ENCODE results near the gene PKP4.

PKP4 gene

GRCh38 chr2:158600155-158600802 is 143.5 kb downstream of the PKP4 start:
- DNase-seq (ENCODE audit: low read depth), result no peak

GRCh38 chr2:158602027-158602426 is 145.3 kb downstream of the PKP4 start:
- DNase-seq (ENCODE audit: low read depth), result no peak

DNA sequence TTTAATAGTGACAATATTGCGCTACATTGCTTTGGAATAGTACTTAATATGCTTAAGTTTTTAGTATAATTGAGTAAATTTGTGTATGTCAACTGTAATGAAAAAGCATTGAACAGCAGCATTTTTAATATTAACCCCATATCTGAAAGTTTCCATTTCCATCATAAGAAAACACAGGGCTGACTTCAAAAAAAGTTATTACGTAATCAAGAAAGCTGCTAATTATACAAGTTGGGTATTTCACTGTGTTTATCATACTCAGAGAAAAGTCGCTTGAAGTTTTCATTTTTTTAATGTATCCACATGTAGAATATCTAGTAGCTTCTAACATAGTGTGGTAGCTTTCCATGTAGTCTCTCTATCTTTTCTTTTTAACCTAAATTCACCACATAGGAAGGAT is 146.5 kb downstream of the PKP4 start:
- no peak for DNase-seq (ENCODE audit: low read depth)

DNA sequence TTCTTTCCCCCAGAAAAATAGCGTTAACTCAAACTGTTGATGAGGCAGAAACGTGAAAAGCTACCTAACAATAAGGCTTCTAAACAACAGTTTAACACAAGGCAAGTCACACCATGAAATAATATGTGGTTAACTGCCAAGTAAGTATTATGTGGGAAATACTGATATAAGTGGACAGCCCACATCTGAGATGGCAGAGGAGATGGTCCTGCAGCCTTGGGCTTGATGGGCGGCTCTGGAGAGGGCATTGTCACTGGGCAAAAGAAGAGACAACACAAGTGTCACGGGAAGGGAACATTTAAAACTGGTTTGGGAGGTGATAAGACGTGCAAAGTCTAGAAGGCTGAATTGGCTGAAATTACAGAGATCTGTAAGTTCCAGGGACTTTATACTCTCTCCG is 147.2 kb downstream of the PKP4 start:
- no peak for DNase-seq (ENCODE audit: low read depth)

DNA sequence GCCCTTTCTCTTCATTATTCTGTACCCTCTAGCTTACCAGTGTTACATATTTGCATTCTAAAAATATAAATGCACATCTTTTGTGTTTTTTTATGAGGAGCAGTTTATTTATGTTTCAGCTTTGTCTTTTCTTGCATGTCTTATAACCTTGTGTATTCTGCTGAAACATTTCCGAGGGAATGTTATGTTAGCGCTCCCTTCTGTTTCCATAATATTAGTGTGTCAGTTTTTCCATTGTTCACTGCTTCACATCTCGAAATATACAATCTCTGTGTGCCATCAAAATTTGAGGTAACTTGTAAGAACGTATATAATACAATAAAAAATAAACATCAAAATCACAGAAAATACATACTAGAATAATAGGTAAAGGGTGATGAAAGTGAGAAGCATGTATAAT is 153.3 kb downstream of the PKP4 start:
- DNase-seq (ENCODE audit: low read depth), result no peak

GRCh38 chr2:158616480-158617000 is 159.8 kb downstream of the PKP4 start:
- no peak for DNase-seq (ENCODE audit: low read depth)

DNA sequence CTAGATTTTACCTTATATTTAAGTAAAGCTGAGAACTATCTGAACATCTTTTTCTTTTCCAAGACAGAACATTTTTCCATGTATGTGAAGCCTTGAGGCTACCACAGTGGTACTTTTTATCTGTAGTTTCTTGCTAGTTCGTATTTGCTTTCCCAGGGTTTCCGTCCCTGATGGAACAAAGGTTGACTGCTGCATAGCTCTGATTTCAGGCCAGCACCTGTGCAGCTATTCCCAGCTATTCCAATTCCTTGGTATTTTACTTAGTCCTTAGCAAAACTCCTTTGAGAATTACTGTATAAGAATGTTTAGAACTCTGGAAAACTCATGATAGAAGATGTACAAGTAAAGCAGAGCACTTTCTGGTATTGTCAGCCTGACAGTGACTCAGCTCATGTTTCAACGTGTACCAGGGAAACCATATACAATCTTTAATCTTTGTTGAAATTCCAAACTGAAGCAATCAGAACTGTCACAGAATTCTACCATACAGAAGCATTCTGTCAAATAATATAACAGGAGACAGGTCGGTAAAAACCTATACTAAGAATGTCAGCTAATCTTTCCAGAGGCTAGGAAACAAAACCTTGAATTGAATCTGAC is 162.2 kb downstream of the PKP4 start:
- no peak for DNase-seq (ENCODE audit: low read depth)

DNA sequence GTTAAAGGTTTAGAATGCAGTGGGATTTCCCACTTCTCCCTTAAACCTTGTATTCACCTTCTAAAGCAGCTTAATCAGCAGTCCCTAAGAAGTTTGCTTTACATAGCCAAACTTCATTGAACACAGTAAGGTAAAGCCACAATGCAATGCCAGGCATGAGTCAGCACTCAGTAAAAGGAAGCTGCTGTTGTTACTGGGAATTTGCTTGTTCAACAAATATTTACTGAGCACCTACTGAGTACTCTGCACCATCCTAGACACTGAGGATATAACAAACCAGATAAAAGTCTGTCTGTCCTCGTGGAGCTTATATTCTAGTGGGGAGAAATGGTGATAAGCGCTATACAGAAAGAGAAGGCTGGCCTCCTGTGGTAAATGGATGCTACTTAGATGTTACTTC is 162.7 kb downstream of the PKP4 start:
- no peak for DNase-seq (ENCODE audit: low read depth)

- no peak for DNase-seq (ENCODE audit: low read depth)
Observed at GRCh38 chr2:158620656-158621055, 163.9 kb downstream of the PKP4 start.

DNA sequence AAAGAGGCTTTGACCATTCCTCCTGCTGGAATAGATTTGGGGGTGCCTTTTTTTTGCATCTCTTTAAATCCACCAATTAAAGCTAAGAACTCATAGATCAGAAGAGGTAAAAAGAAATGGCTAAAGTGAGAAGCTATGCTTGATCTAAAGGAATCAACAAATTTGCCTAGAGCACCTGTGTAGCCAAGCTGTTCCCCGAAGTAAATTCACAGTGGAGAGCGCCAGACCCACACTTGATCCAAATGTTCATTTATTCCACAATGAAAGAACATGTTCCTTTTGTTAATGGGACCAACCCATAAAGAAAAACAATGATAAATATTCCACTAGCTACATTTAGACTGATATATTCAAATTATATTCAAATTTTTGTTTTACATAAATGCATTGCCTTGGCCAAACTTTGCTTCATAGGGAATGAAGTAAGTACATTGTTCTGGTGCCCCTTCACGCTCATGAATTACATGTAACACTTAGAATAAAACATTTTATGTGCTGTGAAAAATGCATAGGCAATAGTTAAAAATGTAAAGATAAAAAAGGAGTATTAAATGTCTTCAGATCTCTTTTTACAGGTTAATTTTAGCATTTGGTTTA is 167.4 kb downstream of the PKP4 start:
- no peak for DNase-seq (ENCODE audit: low read depth)

DNA sequence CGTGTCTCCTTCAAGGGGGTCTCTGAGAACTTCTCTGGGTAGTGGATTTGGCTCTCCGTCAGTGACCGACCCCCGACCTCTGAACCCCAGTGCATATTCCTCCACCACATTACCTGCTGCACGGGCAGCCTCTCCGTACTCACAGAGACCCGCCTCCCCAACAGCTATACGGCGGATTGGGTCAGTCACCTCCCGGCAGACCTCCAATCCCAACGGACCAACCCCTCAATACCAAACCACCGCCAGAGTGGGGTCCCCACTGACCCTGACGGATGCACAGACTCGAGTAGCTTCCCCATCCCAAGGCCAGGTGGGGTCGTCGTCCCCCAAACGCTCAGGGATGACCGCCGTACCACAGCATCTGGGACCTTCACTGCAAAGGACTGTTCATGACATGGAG is 168.2 kb downstream of the PKP4 start:
- DNase-seq (ENCODE audit: low read depth), result no peak

GRCh38 chr2:158629116-158629515 is 172.4 kb downstream of the PKP4 start:
- no peak for DNase-seq (ENCODE audit: low read depth)

DNA sequence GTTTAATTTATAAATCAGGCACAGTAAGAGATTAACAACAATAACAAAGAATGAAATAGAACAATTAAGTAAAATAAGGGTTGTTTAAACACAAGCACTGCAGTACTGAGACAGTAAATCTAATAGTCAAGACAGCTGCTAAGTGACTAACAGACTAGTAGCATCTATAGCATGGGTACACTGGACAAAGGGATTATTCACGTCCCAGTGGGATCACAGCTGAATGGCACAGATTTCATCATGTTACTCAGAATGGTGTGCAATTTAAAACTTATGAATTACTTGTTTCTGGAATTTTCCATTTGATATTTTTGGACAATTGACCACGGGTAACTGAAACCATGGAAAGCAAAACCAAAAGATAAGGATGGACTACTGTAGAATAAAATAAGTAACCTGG is 176.5 kb downstream of the PKP4 start:
- DNase-seq (ENCODE audit: low read depth), result no peak

DNA sequence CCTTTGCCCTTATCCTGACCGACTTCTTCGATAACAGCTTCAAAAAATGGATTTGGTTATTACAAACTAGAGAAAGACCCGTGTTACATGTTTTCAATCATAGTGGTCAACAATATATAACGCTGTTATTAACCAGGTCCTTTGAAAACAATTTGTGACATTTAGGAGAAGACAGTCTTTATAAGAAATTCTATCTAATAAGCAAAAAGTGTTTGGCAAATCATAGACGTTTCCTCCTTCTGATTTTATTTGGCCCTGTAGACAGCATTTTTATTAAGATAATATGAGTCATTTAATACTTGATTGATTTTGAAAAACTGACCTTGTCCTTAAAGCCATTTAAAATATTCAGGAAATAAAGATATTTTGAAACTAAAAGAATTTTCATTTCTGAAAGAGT is 177.9 kb downstream of the PKP4 start:
- DNase-seq (ENCODE audit: low read depth), result no peak

- no peak for DNase-seq (ENCODE audit: low read depth)
Observed at GRCh38 chr2:158635961-158636601, 179.3 kb downstream of the PKP4 start.

DNA sequence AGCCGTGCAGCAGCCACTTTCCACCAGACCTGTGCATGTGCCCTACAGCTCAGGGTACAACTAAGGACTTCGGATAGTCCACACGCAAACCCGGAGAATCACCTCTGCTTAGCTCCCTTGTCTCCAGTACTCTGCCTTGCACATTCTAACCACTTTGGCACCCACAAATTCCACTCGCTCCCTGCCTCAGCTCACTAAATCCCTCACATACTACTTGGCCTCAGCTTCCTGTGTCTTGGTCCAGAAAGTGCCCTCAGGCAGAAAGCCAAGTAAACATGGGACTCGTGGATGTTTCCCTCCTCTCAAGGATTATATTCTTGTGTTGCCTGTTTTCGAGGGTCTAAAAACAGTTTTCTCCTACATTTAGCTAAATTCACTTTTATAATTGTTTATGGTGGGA is 180.6 kb downstream of the PKP4 start:
- DNase-seq (ENCODE audit: low read depth), result no peak

- DNase-seq (ENCODE audit: low read depth), result no peak
Observed at GRCh38 chr2:158644139-158644538, 187.4 kb downstream of the PKP4 start.

GRCh38 chr2:158645299-158645698 is 188.5 kb downstream of the PKP4 start:
- no peak for DNase-seq (ENCODE audit: low read depth)

DNA sequence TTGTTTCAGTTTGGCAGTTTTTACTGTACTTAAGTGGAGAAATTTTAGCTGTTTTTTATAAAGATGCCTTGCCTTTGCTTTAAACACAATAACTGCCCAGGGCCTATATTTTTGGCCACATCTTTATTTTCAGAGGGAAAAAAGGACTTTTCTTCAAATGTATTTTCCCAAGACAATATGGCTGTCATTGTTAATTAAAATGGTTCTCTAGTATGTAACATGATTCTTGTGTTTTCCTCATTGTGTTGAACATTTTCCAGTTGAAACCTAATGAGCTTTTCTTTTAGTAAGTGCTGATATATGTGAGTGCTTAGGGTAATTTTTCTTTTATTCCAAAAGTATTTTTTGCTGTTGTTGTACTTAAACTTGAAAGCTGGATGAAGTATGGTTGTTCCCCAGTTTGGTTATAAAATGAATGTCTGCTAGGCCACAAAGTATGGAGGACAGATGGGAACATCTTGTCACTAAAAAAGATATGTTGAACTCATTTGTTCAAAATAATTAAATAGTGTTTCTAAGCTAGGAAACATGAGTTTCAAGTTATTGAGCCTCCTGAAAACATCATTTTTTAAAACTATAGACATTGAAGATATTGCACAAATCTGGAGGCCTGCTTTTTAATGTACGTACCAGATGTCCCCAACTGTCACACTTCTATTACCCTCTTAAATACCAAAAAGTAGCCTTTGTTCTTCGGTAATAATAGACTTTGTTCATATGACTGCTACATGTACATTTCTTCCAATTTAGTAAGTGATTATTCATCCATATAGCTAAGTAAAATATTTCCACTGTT is 190.9 kb downstream of the PKP4 start:
- DNase-seq (ENCODE audit: low read depth), result no peak

- DNase-seq (ENCODE audit: low read depth), result no peak
Observed at GRCh38 chr2:158649846-158650245, 193.1 kb downstream of the PKP4 start.

GRCh38 chr2:158650646-158651357 is 194.1 kb downstream of the PKP4 start:
- DNase-seq (ENCODE audit: low read depth), result no peak

Measured in stimulated activated CD8-positive, alpha-beta memory T cell treated with anti-CD3 and anti-CD28 coated beads, Interleukin-7, amount 100 ng/mL, for 24 hours (primary cell).